Measurements from ENCODE around the gene RFTN1. TPM values are rescaled to one million over a fixed set of nuclear protein-coding genes. Genes with fewer than 3 reads are reported as not detected.
A peak's percentile ranks its signal among the peaks of the same experiment; 100 is the strongest.

RFTN1 gene
- total RNA-seq, 1 experiment from 2014 or later, result 2.2 TPM

- H3K79me2 ChIP-seq (ENCODE audit: insufficient read depth, low read length), result no peaks in the 10 kb centered on the region
These were observed 226.6 kb downstream of the RFTN1 start for GRCh38 chr3:16286751-16287543.

More at GRCh38 chr3:16286751-16287543, 226.6 kb downstream of the RFTN1 start:
- no peaks in the 10 kb centered on the region for H3K79me1 ChIP-seq (ENCODE audit: insufficient read depth, low read depth, low read length, poor library complexity, severe bottlenecking)
- H2BK120ac ChIP-seq (ENCODE audit: low read depth, low read length, poor library complexity, severe bottlenecking), result no peak overlapping the region
- no peak for DNase-seq
- no peak overlapping the region for H4K5ac ChIP-seq (ENCODE audit: insufficient read length, low read depth, low read length)
- no peak overlapping the region for H3K18ac ChIP-seq (ENCODE audit: insufficient read length, low read depth, low read length)
- no peak overlapping the region for H3K23ac ChIP-seq (ENCODE audit: insufficient read length, low read depth, low read length)
- no peak overlapping the region for H2BK12ac ChIP-seq (ENCODE audit: insufficient read length, low read depth, low read length)
- H3K4me2 ChIP-seq (ENCODE audit: insufficient read depth, insufficient read length, low read length), result no peak overlapping the region
- no peak overlapping the region for H2AK5ac ChIP-seq (ENCODE audit: insufficient read length, low read length)
- TF ChIP-seq, protein P1, sequence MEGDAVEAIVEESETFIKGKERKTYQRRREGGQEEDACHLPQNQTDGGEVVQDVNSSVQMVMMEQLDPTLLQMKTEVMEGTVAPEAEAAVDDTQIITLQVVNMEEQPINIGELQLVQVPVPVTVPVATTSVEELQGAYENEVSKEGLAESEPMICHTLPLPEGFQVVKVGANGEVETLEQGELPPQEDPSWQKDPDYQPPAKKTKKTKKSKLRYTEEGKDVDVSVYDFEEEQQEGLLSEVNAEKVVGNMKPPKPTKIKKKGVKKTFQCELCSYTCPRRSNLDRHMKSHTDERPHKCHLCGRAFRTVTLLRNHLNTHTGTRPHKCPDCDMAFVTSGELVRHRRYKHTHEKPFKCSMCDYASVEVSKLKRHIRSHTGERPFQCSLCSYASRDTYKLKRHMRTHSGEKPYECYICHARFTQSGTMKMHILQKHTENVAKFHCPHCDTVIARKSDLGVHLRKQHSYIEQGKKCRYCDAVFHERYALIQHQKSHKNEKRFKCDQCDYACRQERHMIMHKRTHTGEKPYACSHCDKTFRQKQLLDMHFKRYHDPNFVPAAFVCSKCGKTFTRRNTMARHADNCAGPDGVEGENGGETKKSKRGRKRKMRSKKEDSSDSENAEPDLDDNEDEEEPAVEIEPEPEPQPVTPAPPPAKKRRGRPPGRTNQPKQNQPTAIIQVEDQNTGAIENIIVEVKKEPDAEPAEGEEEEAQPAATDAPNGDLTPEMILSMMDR (conservative IDR thresholded peaks at IDR 0.05), result no peak
- H3K27me3 ChIP-seq (ENCODE audit: insufficient read depth, low read length), result no peaks in the 10 kb centered on the region
- H2BK5ac ChIP-seq (ENCODE audit: insufficient read length, low read length), result no peak overlapping the region
- H3K4me1 ChIP-seq (ENCODE audit: insufficient read depth, low read length), result no peaks in the 10 kb centered on the region
- H3K56ac ChIP-seq (ENCODE audit: insufficient read length, low read depth, low read length), result no peak overlapping the region
- peaks cover 9 to 32% (median 15%) of the 10 kb centered on the region in 3 experiments for H3K36me3 Mint-ChIP-seq (ENCODE audit: insufficient read depth in 1 of 3, low read depth in 3 of 3)
- no peak overlapping the region for H2BK15ac ChIP-seq (ENCODE audit: low read depth, low read length)
- no peak overlapping the region for H3T11ph ChIP-seq (ENCODE audit: low read length)
- H3K27me3 Mint-ChIP-seq (ENCODE audit: low read depth), result no peaks in the 10 kb centered on the region
- H3K27ac Mint-ChIP-seq, result peak overlapping the region in 1 of 3 experiments; percentile 9; a peak in 1 of 7 replicates
- no peaks in the 10 kb centered on the region for H3K23me2 ChIP-seq (ENCODE audit: insufficient read length, low read depth, low read length, poor library complexity, severe bottlenecking)
- WGBS (ENCODE audit: extremely low coverage, insufficient read length, low lambda C conversion rate), result no CpG with 5 or more reads among the region's 6 CpGs
- H3K9ac ChIP-seq (ENCODE audit: extremely low read depth, insufficient read length, low read length), result no peak overlapping the region
- H4K20me1 ChIP-seq (ENCODE audit: control insufficient read depth, insufficient read depth, insufficient read length), result no peaks in the 10 kb centered on the region
- no peak overlapping the region for H3K27ac ChIP-seq (ENCODE audit: insufficient read length, low read depth, low read length)
- H3K4ac ChIP-seq (ENCODE audit: low read depth, low read length), result no peak overlapping the region
- no peak overlapping the region for H3K14ac ChIP-seq (ENCODE audit: insufficient read depth, low read length)
- no peaks in the 10 kb centered on the region for H3K9me3 ChIP-seq (ENCODE audit: control insufficient read depth, low read depth, low read length)
- no peak overlapping the region for H4K91ac ChIP-seq (ENCODE audit: insufficient read length, low read depth, low read length)
- no peaks in the 10 kb centered on the region for H3K9me3 Mint-ChIP-seq
- H2AFZ ChIP-seq (ENCODE audit: low read length), result no peak overlapping the region
- H4K8ac ChIP-seq (replicated peaks; ENCODE audit: insufficient read length, low read depth, low read length), result no peak overlapping the region
- H3K4me1 Mint-ChIP-seq, result no peaks in the 10 kb centered on the region
- no peak overlapping the region for H2BK20ac ChIP-seq (ENCODE audit: low read depth, low read length, poor library complexity, severe bottlenecking)
- no peak overlapping the region for H3K4me3 Mint-ChIP-seq
